ENCODE data around the gene ZSWIM1.
"Not testable (repeated sequence)": the region's sequence is repeated elsewhere in the genome, so short reads cannot be mapped to it uniquely, and the experiment has no call there.

Gene ZSWIM1

DNA sequence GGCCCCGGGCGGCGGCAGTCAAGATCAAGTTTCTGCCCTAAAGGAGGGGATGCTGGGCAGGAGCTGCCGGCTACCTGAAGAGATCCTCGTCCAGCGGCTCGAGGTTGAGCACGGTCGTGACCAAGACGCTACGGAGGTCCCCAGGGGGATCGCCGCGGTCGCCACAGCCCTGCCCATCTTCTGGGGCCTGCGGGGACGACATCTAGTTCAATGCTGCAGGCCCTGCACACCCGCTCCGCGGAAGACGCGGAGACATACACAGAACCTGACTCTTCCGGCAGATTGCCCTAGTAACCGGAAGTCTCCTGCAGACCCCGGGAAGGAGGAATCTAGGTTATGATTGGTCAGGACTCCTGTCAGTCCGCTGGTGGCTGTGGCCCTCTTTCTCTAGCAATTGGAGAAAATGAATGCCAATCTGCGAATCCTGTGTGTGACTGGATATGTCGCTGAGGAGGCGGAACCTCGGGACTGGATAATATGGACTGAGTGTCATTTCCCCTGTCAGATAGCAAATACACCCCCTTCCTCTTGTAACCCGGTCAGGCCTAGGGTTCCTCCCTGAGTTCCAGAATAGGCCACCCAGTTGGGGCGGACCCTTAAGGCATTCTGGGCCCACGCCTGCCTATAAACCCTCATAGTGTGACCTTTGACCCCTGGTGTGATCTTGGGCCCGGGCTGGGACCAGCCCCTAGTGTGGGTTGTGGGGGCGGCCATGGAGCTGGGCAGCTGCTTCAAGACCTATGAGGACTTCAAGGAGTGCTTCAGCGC is 23.7 kb upstream of the ZSWIM1 start, which contains the start of the genes ACOT8 and ZSWIM3:
ACOT8 (minus strand) TSS at position 279 of the 768 bp plus-strand sequence; CDS start at position 202, 77 bp downstream.
ZSWIM3 (plus strand) TSS at position 501 of the 768 bp plus-strand sequence; CDS start at position 713, 212 bp downstream.
- DNase-seq (ENCODE audit: low read depth), result peak; percentile 100

DNA sequence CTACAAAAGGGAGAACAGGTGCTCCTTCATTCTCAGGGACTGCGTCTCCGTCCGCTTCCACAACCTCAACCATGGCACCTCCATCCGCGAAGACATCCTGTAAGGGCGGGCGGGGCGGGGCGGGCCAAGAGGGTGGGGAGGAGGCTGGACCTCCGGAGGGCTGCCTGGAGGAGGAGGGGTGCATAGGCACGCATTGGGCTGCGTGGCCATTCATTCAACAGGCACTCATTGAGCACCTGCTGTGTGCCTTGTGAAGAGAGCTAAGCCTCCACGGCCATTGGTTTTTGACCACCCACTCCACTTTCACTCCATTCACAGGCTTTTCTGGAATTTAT is 23.2 kb upstream of the ZSWIM1 start:
- DNase-seq (ENCODE audit: low read depth), result peak; percentile 24

GRCh38 chr20:45859916-45860315 is 21.1 kb upstream of the ZSWIM1 start:
- DNase-seq (ENCODE audit: low read depth), result no peak

DNA sequence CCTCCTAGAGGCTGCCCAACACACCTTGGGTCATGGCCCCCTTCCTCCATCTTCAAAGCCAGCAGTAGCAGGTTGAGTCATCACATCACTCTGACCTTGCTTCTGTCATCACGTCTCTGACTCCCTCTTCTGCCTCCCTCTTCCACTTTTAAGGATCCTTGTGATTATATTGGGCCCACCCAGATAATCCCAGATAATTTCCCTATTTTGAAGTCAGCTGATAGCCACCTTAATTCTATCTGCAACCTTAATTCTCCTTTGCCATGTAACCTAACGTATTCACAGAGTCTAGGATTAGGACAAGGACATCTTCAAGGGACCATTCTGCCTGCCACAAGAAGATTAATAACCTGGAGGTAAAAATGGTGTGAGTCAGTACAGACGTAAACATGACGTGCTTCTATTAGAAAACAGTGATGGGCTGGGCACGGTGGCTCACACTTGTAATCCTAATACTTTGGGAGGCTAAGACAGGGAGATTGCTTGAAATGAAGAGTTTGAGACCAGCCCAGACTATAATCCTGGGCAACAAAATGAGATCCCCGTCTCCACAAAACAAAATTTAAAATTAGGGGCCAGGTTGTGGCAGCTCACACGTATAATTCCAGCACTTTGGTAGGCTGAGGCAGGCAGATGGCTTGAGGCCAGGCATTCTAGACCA is 20.3 kb upstream of the ZSWIM1 start:
- peak; percentile 42 for DNase-seq (ENCODE audit: low read depth)

DNA sequence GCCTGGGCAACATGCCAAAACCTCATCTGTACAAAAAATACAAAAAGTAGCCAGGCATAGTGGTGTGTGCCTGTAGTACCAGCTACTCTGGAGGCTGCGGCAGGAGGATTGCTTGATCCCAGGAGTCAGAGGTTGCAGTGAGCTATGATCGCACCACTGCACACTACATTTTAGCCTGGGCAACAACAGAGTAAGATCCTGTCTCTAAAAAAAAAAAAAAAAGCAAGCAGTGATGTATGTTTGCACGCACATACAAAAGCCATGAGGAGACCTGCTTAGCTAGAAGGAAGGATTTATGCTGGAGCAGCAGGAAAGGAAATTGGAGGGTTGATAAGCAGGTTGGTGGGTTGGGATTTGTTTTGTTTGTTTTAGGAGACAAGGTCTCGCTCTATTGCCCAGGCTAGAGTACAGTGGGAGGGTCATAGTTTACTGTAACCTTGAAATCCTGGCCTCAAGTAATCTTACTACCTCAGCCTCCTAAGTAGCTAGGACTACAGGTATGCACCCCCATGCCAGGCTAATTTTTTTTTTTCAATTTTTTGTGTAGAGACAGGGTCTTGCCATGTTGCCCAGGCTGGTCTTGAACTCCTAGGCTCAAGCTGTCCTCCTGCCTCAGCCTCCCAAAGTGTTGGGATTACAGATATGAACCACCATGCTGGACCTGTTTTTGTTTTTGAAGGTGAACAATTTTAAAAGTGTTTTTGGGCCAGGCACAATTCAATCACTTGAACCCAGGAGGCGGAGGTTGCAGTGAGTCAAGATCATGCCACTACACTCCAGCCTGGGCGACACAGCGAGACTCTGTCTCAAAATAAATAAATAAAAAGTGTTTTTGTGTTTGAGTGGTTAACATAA is 19.6 kb upstream of the ZSWIM1 start:
- DNase-seq (ENCODE audit: low read depth), result no peak

DNA sequence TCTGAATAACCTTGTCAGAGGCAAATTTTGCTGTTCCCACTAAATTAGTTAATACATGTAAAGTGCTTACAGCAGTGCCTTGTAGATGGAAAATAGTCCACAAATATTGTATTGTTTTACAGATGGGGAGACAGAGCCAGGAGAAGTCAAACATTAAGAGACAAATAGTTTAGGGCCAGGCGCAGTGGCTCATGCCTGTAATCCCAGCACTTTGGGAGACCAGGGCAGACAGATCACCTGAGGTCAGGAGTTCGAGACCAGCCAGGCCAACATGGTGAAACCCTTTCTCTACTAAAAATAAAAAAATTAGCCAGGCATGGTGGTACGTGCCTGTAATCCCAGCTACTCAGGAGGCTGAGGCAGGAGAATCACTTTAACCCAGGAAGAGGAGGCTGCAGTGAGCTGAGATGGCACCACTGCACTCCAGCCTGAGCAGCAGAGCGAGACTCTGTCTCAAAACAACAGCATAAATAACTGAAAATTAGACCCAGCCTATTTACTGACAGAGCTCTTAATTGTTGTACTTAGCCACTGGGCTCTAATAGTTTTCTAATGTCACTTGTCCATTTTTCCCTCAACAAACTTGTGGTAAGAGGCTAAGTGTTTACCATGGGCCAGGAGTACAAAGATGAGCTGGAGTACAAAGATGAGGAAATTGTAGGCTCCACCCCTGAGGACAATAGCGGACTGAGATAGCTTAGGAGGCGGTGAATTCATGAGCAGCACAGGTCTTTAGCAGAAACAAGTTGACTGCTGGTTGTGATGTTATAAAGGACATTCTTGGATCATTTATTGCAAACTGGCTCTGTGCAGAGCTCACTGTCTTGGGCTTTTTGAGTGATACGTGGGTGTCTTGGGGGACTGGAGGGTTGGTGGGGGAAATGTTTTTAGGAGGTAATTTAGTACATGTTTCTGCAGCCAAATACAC is 17.2 kb upstream of the ZSWIM1 start:
- DNase-seq (ENCODE audit: low read depth), result no peak

DNA sequence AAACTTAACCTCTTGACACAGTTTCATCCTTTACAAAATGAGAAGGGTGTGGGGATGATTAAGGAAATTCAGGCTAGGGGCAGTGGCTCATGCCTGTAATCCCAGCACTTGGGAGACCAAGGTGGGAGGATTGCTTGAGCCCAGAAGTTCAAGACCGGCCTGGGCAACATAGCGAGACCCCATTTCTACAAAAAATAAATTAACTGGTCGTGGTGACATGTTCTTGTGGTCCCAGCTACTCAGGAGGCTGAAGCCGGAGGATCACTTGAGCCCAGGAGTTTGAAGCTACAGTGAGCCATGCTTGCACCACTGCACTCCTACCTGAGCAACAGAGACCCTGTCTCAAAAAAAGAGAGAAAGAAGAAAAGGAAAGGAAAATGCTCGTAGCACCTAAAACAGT is 14.6 kb upstream of the ZSWIM1 start:
- DNase-seq (ENCODE audit: low read depth), result no peak

DNA sequence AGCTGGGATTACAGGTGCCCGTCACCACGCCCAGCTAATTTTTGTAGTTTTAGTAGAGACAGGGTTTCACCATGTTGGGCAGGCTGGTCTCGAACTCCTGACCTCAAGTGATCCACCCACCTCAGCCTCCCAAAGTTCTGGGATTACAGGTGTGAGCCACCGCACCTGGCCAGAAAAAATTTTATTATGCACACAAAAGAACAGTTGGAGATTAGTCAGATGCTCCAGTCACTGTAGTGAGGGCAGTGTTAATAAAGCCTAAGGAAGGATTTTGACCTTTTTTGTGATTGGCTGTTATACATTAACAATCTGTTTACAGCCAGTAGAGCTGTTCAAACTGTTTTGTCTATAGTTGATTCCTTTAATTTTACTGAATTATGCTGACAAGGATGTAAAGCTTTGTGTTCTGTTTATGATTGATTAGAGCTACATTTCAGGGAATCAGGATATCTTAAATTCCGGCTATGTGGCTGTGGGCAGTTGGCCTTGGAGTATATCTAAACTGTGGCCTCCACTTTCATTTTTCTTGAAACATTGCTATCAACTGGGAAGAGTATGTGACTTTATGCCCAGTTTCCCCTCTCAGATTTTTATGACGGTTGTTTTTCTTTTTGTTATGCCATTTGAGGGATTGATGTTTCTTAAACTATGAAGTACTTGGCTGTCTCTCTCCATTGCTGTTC is 13.8 kb upstream of the ZSWIM1 start:
- no peak for DNase-seq (ENCODE audit: low read depth)

GRCh38 chr20:45867819-45868176 is 13.2 kb upstream of the ZSWIM1 start:
- peak; percentile 73 for DNase-seq (ENCODE audit: low read depth)

DNA sequence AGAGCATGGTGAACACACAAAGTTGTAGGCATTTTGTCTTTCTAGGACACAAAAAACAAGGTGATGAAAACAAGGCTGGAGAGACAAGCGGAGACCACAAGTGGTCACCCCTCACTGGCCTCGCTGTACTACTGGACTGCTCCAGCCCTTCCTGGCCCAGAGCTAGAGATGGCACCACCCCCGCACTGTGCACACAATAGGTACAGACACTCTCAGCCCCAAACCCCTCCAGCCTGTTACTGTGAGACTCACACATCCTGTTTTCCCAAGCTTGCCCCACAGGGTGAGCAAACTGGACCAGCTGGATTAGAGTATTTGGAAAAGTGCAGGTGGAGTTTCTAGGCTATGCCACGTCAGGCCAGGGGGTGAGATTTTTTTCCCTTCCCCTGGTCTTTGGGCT is 8.4 kb upstream of the ZSWIM1 start:
- DNase-seq (ENCODE audit: low read depth), result no peak

DNA sequence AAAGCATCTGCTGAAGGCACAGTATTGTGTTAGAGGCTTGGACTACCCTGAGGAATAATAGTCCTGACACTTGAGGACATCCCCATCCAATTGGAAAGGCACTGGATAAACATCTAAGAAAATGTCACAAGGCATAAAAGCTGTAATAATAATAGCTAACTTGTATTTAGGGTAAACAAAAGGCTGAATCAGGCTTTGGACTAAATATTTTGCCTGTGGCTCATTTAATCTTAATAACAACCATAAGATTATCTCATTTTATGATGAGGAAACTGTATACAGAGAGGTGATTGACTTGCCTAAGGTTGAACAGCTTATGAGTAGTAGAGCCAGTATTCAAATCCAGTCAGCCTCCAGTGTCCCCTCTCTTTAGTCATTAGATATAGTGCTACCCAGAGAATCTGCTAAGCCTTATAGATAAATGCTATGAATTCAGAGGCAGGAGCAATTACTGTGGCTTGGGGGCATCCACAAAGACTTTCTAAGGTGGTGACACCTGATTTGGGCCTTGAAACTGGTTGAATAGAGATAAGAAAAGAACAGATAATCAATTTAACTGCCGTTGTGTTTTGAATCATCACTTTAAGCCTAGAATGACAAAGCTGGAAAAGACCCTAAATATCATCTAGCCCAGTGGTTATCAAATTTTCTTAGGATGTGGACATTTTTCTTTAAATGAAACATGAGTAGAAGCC is 7.5 kb upstream of the ZSWIM1 start:
- no peak for DNase-seq (ENCODE audit: low read depth)

GRCh38 chr20:45874104-45874481 is 6.9 kb upstream of the ZSWIM1 start:
- DNase-seq (ENCODE audit: low read depth), result not testable (repeated sequence)

- no peak for DNase-seq (ENCODE audit: low read depth)
These were observed 6.5 kb upstream of the ZSWIM1 start for GRCh38 chr20:45874576-45874975.

DNA sequence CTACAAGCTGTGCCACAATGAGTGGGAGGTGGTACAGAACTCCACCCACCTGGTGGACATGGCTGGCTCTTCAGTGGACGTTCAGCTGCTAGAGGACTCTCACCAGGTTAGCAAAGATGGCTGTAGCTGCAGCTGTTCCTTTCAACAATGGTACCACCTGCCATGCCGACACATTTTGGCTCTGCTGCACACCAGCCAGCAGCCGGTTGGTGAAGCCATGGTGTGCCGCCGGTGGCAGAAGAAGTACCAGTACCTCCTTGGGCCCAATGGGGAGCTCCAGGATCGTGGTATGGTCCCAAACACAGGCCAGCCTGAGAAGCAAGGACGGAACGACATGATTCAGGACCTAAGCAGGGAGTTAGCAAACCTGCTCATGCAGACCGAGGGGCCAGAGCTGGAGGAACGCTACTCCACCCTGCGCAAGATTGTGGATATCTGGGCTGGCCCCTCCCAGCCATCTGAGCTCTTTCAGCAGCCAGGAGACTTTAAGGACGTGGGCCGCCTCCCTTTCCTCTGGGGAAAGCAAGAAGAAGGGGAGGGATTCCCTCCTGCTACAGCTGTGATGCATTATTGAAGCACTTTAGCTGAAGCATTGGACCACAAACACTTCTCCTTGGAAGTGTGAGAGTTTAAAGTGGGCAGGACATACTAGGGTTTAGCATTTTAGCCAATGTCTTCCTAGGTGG is 2.8 kb upstream of the ZSWIM1 start:
- no peak for DNase-seq (ENCODE audit: low read depth)

GRCh38 chr20:45882469-45883099 is 1.6 kb downstream of the ZSWIM1 start:
- no peak for DNase-seq (ENCODE audit: low read depth)

DNA sequence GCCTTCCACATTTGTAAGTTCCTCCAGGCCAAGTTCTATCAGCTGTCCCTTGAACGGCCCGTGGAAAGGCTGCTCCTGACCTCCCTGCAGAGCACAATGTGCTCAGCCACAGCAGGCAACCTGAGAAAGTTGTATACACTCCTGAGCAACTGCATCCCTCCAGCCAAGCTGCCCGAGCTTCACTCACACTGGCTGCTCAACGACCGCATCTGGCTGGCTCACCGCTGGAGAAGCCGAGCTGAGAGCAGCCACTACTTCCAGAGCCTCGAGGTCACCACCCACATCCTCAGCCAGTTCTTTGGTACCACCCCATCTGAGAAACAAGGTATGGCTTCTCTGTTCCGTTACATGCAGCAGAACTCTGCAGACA is 2.1 kb downstream of the ZSWIM1 start:
- DNase-seq (ENCODE audit: low read depth), result no peak

DNA sequence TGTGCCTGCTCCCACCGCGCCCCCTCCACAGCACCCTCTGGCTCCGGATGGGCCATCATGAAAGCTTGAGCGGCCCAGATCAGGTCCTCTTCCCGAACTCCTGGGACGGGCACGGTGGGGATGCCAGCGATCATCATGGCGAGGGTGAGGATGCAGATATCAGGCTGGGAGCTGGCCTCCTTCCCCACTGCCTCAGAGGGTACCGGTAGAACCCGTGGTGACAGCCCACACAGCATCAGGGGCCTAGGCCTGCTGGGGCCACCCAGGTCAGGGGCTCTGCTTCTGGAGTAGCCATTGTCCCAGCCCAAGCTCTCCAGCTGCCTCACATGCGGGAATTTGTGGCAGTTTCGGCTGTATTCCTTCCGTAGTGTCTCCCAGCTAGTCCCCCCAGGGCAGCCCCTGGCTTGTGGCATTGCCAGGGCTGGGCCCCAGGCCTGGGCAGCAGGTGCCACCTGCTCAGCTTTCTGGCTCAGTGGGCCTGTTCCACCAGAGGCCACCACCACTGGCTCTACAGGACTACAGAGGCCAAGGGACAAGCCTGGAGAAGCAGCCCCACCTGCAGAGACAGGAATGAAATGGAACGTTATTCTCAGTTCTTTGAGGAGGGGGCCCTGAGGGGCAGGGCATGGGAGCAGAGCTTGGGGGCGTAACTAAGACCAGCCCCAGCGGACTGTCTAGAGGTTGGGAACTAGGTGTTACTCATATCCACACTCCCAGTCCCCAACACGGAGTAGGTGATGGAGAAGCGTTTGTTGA is 5.7 kb downstream of the ZSWIM1 start:
- no peak for DNase-seq (ENCODE audit: low read depth)

GRCh38 chr20:45887346-45887715 is 6.3 kb downstream of the ZSWIM1 start, which contains the start of gene SPATA25:
Gene SPATA25 (minus strand): TSS chr20:45887622. CDS start chr20:45887590, 32 bp downstream.
- no peak for DNase-seq (ENCODE audit: low read depth)

DNA sequence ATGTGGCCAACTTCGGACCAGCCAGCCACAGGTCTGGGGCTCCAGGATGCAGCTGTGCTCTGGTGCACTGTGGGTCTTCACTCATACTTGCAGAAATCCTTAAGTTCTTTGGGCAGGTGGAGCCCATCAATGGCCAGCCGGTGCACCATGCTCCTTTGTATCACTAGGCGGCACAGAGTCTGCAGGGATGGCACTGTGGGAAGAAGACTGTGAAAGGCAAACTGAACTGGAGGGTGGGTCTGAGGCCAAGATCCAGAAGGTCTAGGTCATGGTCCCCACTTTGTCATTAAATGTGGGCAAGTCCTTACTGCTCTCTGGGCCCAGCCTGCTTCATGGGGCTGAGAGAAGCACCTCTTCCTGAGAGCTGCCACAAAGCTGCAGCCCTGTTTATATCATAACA is 7.7 kb downstream of the ZSWIM1 start:
- no peak for DNase-seq (ENCODE audit: low read depth)
